Stimulated activated CD4-positive, alpha-beta T cell treated with anti-CD3 and anti-CD28 coated beads, TNF-alpha, amount 100 ng/mL, for 48 hours (primary cell): ENCODE measurements around the gene MYO5B.
"Not testable (repeated sequence)": the region's sequence is repeated elsewhere in the genome, so short reads cannot be mapped to it uniquely, and the experiment has no call there.

Experiments used
- DNase-seq, 3 donors: peaks; one replicate each; pipeline ENCODE4 v3.0.0-alpha.2; 2020; ENCODE audit warnings: low read depth in 3 of 3

The MYO5B gene

DNA sequence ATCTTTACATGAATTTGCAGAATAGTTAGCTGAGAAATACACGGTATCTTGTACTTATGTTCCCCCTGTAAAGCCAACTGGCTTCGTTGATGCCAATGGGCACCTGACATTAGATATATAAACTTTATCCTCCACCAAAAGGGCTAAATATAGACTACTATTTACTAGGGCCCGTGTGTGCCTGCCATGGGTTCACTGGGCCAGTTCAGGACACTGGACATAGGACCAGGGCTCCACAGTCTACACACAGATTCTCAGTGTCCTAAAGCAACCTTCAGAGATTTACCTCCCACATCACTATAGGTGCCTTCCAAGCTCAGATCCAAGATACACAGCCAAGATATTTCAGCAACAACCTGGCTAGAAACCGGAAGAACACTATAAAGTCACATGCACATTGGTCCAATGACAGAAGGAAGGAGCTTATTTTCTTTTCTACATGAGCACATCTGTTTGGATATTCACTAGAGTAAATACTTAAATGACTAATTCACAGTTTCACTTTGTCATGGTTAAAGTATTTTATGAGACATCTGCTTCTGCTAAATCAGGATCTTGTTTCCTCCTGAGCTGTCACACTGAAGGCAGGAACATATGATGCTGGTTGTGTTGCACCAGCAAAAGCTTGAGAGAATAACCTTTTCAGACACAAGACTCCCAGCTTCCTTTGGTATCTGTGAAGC lies 95.1 kb downstream of the MYO5B start:
- DNase-seq = no peak

DNA sequence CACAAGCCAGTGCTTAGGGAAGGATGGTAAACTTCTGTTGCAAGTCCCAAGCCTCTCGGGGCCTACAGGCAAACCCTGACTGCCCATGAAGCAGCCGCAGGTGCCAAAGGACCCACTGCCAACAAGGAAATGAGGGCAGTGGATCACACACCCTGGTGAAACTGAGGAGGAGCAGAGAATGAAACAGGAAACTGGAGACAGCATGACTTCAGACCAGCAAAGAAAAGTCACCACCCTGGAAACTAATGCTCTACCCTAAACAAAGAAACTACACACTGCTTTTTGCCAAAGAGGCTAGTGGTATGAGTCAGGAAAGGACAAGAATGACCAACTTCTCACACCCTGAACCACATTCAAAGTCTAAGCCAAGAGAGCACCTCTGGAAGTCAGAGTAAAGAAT lies 97.2 kb downstream of the MYO5B start:
- DNase-seq = no peak

DNA sequence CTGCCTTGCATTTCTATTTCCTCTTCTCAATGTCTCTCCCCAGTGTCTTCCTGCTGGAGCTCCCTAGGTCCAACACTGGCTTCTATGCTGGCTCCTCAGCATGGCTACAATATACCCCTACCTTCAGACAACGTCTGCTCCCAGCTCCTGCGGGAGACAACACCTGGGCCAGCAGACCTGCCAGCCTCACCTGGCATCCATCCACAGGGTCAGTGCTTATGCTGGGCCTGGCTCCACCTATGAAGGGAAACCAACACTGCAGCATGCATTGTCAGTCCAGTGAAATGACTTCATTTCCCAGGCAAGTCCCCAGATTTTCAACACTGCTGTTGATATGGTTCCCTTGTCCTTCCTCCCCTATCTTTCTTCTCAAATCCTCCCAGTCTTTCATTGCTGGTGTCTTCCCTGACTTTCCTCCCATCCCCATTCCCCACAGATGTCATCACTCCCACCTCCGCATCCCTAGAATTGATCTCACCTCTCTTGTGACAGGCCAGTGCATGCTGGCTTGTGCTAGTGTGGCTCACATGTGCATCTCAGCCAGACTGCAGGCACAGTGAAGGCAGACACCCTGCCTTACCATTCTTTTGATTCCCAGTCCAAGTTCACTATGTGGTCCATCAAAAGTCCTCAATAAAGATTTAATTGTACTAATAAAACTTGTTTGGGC lies 98.0 kb downstream of the MYO5B start:
- no peak for DNase-seq

DNA sequence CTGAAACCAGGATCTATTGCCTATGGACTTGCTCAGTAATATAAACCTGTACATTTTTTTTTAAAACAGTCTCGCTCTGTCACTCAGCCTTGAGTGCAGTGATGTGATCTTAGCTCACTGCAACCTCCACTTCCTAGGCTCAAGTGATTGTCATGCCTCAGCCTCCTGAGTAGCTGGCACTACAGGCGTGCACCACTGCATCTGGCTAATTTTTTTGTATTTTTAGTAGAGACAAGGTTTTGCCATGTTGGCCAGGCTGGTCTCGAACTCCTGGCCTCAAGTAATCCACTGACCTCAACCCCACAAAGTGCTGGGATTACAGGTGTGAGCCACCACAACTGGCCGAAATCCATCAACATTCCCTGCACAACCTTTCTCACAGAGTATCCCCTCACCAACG lies 100.2 kb downstream of the MYO5B start:
- DNase-seq = not testable (repeated sequence)

DNA sequence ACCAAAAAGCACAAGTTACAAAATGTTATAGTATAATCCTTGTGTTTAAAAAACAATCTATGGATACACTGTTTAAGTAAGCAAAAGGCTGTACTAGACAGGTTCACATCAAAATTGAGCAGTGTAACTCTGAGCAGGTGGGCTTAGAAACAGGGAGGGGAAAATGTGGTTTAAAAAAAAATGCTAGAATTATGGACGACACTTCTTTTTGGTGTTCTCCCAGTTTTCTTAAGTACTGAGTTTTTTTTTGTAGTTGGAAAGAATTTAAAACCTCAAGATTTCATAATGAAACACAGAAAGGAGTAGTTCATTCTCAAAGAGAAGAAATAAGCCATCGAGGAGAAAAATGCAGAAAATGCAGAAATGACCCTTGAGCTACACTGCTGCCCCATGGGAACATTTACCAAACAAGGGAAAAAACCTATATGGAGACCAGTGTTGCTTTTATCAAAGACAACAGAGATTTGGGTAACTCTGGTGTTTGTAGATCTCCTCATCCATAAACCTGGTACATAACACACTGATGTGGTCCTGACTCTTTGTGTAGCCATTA lies 100.7 kb downstream of the MYO5B start:
- no peak for DNase-seq

DNA sequence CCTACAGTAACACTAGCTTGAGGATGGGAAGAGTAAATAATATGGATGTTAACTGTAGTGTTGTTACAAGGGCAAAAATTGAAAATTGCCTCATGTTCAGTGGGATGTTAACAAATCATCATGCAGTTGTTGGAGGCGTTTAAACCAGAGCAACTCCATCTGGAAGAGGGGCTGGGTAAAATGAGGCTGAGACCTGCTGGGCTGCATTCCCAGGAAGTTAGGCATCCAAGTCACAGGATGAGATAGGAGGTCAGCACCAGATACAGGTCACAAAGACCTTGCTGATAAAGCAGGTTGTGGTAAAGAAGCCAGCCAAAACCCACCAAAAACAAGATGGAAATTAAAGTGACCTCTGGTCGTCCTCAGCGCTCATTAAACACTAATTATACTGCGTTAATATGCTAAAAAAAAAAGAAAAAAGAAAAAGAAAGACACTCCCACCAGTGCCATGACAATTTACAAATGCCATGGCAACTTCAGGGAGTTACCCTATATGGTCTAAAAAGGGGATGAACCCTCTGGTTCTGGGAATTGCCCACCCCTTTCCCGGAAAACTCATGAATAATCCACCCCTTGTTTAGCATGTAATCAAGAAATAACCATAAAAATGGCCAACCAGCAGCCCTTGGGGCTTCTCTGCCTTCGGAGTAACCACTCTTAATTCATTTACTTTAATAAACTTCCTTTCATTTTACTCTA lies 101.4 kb downstream of the MYO5B start:
- no peak for DNase-seq

DNA sequence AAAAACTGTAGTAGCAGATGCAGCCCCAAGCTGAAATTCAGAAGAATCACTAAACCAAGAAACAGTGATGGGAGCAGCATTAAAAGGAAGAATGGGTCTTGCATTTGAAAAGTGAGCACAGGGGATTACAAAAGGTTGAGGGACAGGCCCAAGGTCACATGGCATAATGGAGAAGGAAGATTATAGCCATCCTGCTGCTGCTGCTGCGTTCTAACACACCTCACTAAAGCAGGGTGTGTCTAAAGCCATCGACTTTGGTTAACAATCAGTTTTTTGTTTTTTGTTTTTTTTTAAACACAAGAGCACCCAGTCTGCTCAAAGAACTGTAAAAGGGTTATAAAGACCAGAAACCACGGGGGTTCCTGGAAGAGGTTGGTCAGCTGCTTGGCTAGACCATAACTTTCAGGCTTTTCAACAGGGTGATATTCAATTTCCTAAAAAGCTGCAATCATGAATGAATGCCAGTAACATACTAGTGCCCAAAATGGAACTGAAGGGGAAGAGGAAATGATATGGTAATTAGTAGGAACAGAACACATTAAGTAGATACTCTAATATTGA lies 102.6 kb downstream of the MYO5B start:
- no peak for DNase-seq

DNA sequence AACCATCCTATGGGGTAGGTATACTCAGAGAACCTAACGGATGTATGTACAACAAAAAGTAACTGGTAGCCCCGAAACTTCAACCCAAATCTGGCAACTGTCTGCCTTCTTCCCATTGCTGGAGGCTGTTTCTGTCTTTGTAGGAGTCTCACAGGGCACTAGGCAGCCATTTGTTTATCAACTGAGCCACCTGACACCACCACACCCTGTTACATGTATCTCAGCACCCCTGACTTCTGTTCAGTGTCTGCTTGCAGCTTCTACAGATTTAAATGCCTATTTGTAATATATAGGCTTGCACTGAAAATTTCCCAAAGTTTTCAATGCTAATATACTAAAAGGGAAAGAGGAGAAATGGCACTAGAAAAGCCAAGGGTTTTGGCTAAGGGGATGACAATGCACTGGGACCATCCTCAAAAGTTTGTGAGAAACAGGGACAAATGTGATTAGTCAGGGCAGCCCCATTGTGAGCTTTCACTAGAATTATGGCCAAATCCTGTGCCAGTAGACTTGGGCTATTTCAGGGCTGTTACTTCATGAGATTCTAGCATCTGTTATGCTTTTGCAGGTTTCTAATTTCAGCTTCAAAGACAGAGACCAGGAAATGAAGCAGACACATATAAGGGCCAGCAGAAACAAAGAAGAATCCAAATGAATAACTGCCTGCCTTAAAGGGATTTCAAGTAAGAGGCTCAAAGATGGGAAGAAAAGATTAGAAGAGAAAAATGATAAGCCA lies 103.3 kb downstream of the MYO5B start:
- DNase-seq = no peak

DNA sequence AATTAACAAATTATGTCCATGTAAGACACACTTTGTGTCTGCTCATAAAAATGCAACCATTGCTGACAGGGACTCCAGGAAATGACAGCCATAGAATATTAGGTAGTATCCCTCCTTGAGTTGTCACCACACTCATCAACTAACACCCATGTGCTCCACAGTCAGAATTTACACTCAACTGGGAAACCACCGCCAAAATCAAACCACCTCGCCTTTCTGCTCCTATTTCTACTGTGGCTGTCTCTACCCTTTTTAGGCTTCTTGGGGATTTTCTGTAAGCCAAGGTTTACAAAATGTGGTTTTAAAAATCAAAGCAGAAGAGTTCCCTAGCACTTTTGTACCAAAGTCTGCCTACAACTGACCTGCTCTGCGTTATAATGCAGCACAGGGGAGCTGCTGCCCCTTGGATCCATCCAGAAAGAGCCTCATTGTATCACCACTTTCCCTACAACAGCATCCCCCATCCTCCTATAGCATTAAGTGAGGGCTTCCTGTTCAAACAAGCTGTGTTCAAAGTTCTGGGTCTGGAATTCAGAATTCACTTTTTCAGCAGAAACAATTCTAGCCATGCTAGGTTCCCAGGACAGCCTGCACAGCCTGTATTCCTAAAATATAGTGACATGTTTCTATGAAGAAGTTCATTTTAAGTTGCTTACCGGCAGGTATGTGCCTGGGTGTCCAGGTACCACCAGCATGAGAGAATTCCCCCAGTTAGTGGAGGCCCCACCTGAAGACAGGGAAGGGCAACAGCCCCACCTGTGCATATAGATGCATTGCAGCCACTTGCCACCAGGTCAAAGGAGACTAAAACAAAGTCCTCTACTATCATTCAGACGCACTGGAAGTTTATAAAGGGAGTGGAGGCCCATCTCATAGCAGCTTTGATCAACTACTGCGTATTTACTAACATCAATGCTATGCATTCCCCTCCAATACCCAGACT lies 104.3 kb downstream of the MYO5B start:
- no peak for DNase-seq

DNA sequence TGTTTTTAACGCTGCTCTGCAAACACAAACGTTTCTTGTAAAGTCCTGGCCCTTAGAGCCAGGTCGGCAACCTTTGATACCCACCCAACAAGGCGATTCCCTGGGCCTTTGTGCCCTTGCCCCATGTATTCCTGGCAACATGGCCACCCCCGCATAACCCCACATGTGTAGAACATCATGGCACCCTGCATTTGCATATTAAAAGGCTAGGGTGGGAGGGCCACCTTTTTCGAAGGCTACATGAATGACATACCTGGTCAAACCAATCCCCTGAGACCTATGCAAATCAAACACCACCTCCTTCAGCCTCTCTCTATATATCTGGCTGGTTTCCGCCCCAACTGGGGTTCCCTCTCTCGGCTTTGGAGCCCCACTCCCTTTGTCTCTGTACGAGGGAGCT lies 105.2 kb downstream of the MYO5B start:
- DNase-seq = no peak

DNA sequence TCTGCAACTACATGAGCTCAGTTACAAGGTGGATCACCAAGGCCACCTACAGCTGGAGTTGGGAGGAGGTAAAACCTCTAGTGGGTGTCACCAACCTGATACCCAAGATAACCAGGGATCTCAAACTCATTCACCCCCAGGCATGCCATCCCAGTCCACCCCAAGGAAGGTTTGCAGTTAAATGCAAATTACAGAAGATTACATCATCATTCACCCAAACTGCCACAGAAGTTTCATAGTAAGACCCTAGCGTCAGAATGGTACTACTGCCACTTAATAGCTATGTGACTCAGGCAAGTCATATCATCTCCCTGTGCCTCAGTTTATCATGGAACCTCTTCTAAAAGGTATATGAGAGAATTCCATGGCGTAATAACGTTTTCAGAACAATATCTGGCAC lies 111.2 kb downstream of the MYO5B start:
- no peak for DNase-seq

DNA sequence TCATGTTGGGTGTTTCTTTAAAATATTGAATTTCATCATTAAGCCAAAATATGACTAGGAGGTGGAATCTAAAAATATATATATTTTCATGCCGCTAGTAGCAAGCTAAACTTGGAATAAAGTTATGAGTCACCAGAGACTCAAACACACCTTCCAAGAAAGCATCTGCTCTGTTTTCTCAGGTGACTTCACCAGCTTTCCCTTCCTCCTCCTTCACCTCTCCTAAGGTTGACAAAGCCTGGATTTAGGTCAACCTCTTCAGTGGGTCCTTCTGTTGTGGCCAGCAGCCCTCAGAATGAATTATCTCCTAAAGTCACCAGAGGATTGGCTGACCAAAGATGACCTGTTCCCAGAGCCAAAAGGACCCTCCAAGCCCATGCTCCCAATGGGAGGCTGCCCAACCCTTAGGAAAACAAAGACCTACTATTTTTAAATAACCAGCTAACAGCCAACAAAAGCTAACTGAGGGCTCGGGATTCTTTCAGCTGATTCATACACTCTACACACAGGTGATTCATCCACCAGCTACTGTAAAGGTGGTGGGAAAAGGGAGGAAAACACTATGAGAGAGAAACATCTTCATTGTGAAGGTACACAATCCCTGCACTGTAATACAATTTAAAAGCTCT lies 113.9 kb downstream of the MYO5B start:
- DNase-seq = no peak

DNA sequence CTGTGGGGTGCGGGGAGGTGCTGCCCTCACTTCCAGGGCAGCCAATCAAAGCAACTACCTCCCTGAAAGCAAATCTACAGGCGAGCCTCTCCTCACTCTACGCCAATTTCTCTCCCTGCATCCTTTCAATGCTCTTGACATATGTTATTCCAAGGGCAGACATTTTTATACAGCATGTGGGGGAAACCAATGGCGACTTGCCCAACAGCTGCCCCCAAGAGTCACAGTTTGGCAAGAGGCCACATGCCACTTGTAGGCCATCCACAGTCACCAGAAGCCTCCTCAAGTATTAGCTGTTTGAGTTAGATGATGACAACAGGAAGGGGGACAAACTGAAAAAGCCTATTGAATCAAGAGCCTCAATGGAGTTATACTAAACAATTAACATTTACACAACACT lies 114.6 kb downstream of the MYO5B start:
- no peak for DNase-seq

DNA sequence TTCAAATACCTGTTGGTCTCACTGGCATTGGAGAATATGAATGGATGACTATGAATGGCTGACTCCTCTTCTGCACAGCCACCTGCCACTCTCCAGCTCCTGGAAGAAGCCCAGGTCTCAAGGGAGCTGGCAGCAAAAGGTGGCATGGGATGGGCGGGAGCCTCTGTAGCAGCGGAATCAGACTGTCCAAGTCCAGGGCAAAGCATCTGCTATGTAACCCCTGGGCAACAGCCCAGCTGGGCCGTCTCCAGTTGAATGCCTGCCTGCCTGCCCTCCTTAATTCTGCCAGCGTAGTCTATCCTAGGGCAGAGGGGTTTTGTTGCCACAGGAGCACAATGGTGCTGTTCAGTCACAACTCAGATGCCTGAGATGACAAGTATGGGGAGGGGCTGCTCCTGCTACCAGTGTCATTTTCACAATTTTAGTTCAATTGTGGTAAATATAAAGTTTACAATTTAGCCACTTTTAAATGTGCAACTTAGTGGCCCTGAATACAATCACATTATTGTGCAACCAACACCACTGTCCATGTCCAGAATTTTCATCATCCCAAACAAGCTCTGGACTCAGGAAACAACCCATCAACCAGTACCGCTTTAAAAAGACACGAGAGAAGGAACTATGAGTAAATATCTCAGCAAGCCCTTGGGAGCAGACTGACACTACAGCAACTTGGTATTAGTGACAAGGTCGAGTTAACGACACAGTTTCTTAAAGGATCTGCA lies 115.2 kb downstream of the MYO5B start:
- DNase-seq = no peak

DNA sequence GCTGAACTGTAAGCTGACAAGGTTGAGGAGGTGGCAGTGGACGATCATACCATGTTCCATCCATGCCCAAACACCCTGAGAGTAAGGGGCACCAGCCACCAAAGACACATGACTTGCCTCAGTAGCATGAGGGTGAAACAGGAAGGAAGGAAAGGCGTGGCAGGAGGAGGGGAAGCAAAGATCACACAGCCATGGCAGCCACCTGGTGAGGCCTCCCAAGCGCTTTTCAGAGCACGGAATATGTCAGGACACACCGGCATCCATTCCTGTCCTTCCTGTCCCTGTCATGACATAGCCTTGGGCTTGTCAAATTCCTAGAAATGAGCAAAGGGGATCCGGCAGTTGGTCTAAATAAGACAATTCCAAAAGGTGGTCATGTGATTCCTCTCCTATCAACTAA lies 118.7 kb downstream of the MYO5B start:
- no peak for DNase-seq

DNA sequence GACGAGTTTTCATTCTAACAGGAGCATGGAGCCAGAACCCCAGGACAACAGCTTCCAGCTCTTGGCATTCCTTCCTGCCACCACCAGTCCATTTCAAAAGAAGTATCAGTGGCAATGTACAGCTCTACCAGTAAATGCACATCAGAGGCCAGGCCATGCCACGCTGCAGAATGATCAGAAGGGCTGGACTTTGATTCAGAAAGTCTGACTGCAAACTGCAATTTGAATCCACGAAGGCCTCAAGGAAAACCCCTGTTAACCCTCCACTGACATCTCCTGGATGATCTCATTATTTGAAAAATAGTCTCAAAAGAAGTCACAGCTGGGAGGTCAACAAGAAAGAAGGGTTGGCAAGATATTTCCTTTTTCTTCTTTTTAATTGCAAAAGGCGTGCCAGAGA lies 119.2 kb downstream of the MYO5B start:
- DNase-seq = no peak

DNA sequence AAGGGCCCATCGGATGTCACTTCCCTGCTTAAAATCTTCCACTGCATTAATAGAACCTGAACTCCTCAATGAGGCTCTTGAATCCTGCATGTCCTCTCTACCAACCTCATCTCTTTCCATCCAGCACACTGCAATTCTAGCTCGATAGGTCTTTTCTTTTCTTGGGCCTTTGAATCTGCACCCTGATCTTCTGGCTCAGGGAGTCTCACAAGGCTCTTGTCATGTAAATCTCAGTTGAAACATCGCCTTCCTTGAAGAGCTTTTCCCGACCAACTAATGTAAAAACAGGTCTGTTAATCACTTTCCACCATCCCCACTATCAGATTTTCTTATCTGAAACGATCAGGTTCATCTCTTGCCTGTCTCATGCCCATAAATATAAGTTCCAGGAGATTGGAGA lies 120.5 kb downstream of the MYO5B start:
- DNase-seq = no peak

DNA sequence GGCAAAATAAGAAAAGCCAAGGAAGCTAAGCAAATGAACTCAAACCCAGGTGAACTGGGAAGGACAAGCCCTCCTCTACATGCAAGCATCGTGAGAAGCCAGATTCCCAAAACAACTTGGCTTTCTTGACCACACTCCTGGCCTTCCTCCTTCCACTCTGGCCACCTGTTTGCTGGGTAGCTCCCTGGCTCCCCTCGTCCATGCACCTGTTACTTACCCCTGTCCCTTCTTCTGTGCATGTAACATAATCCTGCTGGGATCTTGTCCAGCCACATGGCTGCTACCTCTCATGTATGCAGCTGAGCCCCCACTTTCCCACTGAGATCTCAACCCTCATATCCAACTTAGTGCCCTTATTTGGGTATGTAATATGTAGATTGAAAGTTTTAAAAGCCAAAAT lies 121.6 kb downstream of the MYO5B start:
- no peak for DNase-seq

DNA sequence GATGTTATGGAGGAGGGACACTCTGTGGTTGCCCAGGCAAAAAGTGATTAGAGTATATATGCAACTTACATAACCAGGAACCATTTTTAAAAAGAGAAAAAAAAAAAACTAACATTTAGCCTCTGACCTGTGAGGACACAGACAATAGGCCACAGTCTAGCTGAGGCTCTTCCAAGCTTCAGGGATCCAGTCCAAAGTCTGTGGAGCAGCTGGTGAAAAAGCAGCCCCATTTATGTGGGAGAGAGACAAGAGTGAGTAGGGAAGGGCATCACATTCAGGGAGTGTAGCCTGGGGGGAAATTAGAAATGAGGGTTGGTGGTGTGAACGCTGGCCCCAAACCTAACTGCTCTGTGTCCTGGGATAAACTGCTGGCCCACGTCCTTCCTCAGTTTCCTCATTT lies 122.8 kb downstream of the MYO5B start:
- DNase-seq = no peak

DNA sequence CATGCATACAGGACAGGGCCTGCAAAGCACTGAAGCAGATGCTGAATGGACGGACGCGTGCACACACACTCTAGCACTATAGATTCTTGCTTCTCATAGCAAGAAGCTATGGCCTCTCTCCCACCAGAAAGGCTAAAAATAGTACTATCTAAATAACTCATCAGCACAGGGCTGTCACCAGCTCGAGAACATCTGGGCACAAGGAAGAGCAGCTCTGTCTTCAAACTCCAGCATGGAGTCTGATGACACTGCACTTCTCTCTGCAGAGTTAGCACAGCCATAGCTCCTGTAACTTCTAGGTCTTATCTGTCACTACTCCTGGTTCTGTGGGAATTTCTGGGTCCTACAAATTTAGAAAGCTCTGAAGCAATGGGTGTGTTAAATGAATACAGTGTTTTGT lies 123.5 kb downstream of the MYO5B start:
- DNase-seq = no peak
